ENCODE data around the gene ITGB2.
A peak's percentile ranks its signal among the peaks of the same experiment; 100 is the strongest.

ITGB2 gene

GRCh38 chr21:44910229-44911067 lies 10.3 kb downstream of the ITGB2 start:
- DNase-seq, result no peak

GRCh38 chr21:44909719-44910118 lies 11.0 kb downstream of the ITGB2 start:
- no peak for DNase-seq

- DNase-seq, result no peak
Measured at GRCh38 chr21:44908908-44909307, 11.8 kb downstream of the ITGB2 start.

GRCh38 chr21:44907966-44908895 lies 12.5 kb downstream of the ITGB2 start:
- DNase-seq, result peak; percentile 93 to 96

GRCh38 chr21:44907225-44907965 lies 13.3 kb downstream of the ITGB2 start:
- DNase-seq, result no peak

- no peak for DNase-seq
Measured at GRCh38 chr21:44905728-44906090, 15.0 kb downstream of the ITGB2 start.

- no peak for DNase-seq
Measured at GRCh38 chr21:44905016-44905727, 15.5 kb downstream of the ITGB2 start.

- no peak for DNase-seq
Measured at GRCh38 chr21:44904141-44904923, 16.4 kb downstream of the ITGB2 start.

GRCh38 chr21:44903689-44904088 lies 17.0 kb downstream of the ITGB2 start:
- DNase-seq, result no peak

GRCh38 chr21:44903050-44903685 lies 17.5 kb downstream of the ITGB2 start:
- peak in 1 of 2 donors; percentile 53 for DNase-seq

- no peak for DNase-seq
Measured at GRCh38 chr21:44902268-44903049, 18.2 kb downstream of the ITGB2 start.

GRCh38 chr21:44901391-44902074 lies 19.2 kb downstream of the ITGB2 start:
- DNase-seq, result no peak

GRCh38 chr21:44900559-44901251 lies 20.0 kb downstream of the ITGB2 start:
- no peak for DNase-seq

GRCh38 chr21:44899768-44900558 lies 20.7 kb downstream of the ITGB2 start:
- no peak for DNase-seq

- no peak for DNase-seq
Measured at GRCh38 chr21:44898851-44899767, 21.6 kb downstream of the ITGB2 start.

- DNase-seq, result no peak
Measured at GRCh38 chr21:44898011-44898488, 22.6 kb downstream of the ITGB2 start.

Measured in inflammatory macrophage treated with lipopolysaccharide for 1 hour (primary cell).